Tibial nerve (tissue), 4 donors: ENCODE results near the gene RGS3. TPM values are rescaled to one million over a fixed set of nuclear protein-coding genes. Genes with fewer than 3 reads are reported as not detected.

ENCODE experiments used
- DNase-seq, 2 donors: peaks; one replicate each; pipeline ENCODE4 v3.0.0-alpha.2; 2019; ENCODE audit warnings: low spot score in 2 of 2
- H3K27ac ChIP-seq, 4 donors: fragments of 200-600 bp; sonication (generic) in 3 of 4; one replicate each; pipeline ENCODE4 v1.5.1; 2017 to 2019; ENCODE audit warnings: mild to moderate bottlenecking in 1 of 4
- H3K27me3 ChIP-seq, 2 donors: fragments of 200-600 bp; sonication (generic) in 1 of 2; one replicate each; pipeline versions ENCODE4 v1.5.1 to v1.6.0; 2017 to 2019
- H3K36me3 ChIP-seq, 3 donors: fragments of 200-600 bp; sonication (generic); one replicate each; pipeline ENCODE4 v1.5.1; 2018 to 2019
- H3K4me1 ChIP-seq, 4 donors: fragments of 200-600 bp; sonication (generic) in 3 of 4; one replicate each; pipeline ENCODE4 v1.5.1; 2017 to 2019
- H3K4me3 ChIP-seq, 4 donors: fragments of 200-600 bp; sonication (generic) in 3 of 4; one replicate each; pipeline ENCODE4 v1.5.1; 2017 to 2019; ENCODE audit warnings: mild to moderate bottlenecking in 1 of 4, moderate library complexity in 1 of 4
- H3K9me3 ChIP-seq, 4 donors: fragments of 200-600 bp; sonication (generic) in 3 of 4; one replicate each; pipeline ENCODE4 v1.5.1; 2017 to 2019
- CTCF ChIP-seq, 5 experiments: fragments of 200-600 bp in 3 of 5; fragments of 450-650 bp in 2 of 5; sonication (generic) in 3 of 5; IDR thresholded peaks; one replicate each; pipeline ENCODE4 v1.5.1; 2016 to 2019; ENCODE audit warnings: antibody characterized with exemption in 5 of 5, mild to moderate bottlenecking in 3 of 5, moderate library complexity in 2 of 5
- EP300 ChIP-seq, 2 donors: sonication (generic); formaldehyde crosslinking; IDR thresholded peaks; one replicate each; pipeline ENCODE4 v1.6.1; 2017; ENCODE audit warnings: antibody characterized with exemption in 2 of 2, mild to moderate bottlenecking in 1 of 2
- POLR2A ChIP-seq, 2 donors: fragments of 450-650 bp; IDR thresholded peaks; one replicate each; pipeline ENCODE4 v1.6.1; 2017; ENCODE audit warnings: antibody characterized with exemption in 2 of 2, mild to moderate bottlenecking in 2 of 2, moderate library complexity in 2 of 2
- WGBS, 2 donors: methylation state at CpG; one replicate each; pipeline ENCODE4 v1.1.5; 2018; 5-methylcytosine and 5-hydroxymethylcytosine counted together
- total RNA-seq, 4 donors: library from RNA; depleted of rRNA; stranded (reverse); fragments of >200 nt; gene quantifications; one replicate each; pipeline ENCODE4 v1.1.0, GENCODE V29; 2016

Gene RGS3
- total RNA-seq, 4 donors from 2014 or later, result 18.0 to 45.9 (median 35.2) TPM

GRCh38 chr9:113618836-113619490, 155.4 kb downstream of the RGS3 start:
- H3K27me3 ChIP-seq, result no peaks in the 10 kb centered on the region
- TF ChIP-seq POLR2A (IDR thresholded peaks at IDR 0.05) (no peak), CTCF (IDR thresholded peaks at IDR 0.05) (no peak), EP300 (IDR thresholded peaks at IDR 0.05) (no peak)
- peaks cover 0 to 74% (median 37%) of the 10 kb centered on the region in 4 donors for H3K4me1 ChIP-seq
- no peaks in the 10 kb centered on the region for H3K36me3 ChIP-seq
- no peak for DNase-seq
- H3K4me3 ChIP-seq, result no peak overlapping the region
- H3K27ac ChIP-seq, result peak overlapping the region in 2 of 4 donors; percentile 65 to 78
- 73 to 81% methylated on average over 7 of the region's 7 CpGs for WGBS, 2 donors
- no peaks in the 10 kb centered on the region for H3K9me3 ChIP-seq

GRCh38 chr9:113619491-113620376, 156.2 kb downstream of the RGS3 start:
- no peak for DNase-seq
- H3K27ac ChIP-seq, result peak overlapping the region in 3 of 4 donors; percentile 70 to 88 (median 78)
- H3K4me3 ChIP-seq, result no peak overlapping the region
- no peaks in the 10 kb centered on the region for H3K27me3 ChIP-seq
- WGBS, 2 donors, result 73% methylated on average over 12 of the region's 12 CpGs
- no peaks in the 10 kb centered on the region for H3K36me3 ChIP-seq
- no peaks in the 10 kb centered on the region for H3K9me3 ChIP-seq
- TF ChIP-seq POLR2A (IDR thresholded peaks at IDR 0.05) (no peak), CTCF (IDR thresholded peaks at IDR 0.05) (no peak), EP300 (IDR thresholded peaks at IDR 0.05) (no peak)
- H3K4me1 ChIP-seq, result peaks cover 0 to 66% (median 31%) of the 10 kb centered on the region in 4 donors

GRCh38 chr9:113620377-113621161, 157.0 kb downstream of the RGS3 start:
- peaks cover 0 to 58% (median 24%) of the 10 kb centered on the region in 4 donors for H3K4me1 ChIP-seq
- no peak overlapping the region for H3K4me3 ChIP-seq
- 23 to 30% methylated on average over 16 of the region's 16 CpGs for WGBS, 2 donors
- H3K9me3 ChIP-seq, result no peaks in the 10 kb centered on the region
- H3K27me3 ChIP-seq, result no peaks in the 10 kb centered on the region
- H3K36me3 ChIP-seq, result no peaks in the 10 kb centered on the region
- H3K27ac ChIP-seq, result peak overlapping the region in 3 of 4 donors; percentile 70 to 88 (median 78)
- peak; percentile 44 to 48 for DNase-seq
- TF ChIP-seq POLR2A (IDR thresholded peaks at IDR 0.05) (no peak), CTCF (IDR thresholded peaks at IDR 0.05) (no peak), EP300 (IDR thresholded peaks at IDR 0.05) (peak in 1 of 2 donors; percentile 74)

GRCh38 chr9:113621309-113621791, 157.8 kb downstream of the RGS3 start:
- H3K36me3 ChIP-seq, result no peaks in the 10 kb centered on the region
- no peaks in the 10 kb centered on the region for H3K27me3 ChIP-seq
- DNase-seq, result peak; percentile 56 to 59
- H3K27ac ChIP-seq, result peak overlapping the region in 3 of 4 donors; percentile 70 to 88 (median 78)
- H3K4me1 ChIP-seq, result peaks cover 0 to 50% (median 20%) of the 10 kb centered on the region in 4 donors
- TF ChIP-seq CTCF (IDR thresholded peaks at IDR 0.05), result no peak
- no peak for TF ChIP-seq POLR2A (IDR thresholded peaks at IDR 0.05)
- peak in 1 of 2 donors; percentile 76 for TF ChIP-seq EP300 (IDR thresholded peaks at IDR 0.05)
- WGBS, 2 donors, result 25 to 33% methylated on average over 13 of the region's 14 CpGs
- H3K4me3 ChIP-seq, result no peak overlapping the region
- H3K9me3 ChIP-seq, result no peaks in the 10 kb centered on the region
